PC-3 (cell line): Measurements from ENCODE around the gene RSL1D1.

Source experiments
- CTCF ChIP-seq: fragments of 300-600 bp; sonication (generic); conservative IDR thresholded peaks from 2 replicates; pipeline ENCODE4 v1.5.1; 2017; ENCODE audit warnings: antibody characterized with exemption, low read depth, mild to moderate bottlenecking, low read length
- EZH2 ChIP-seq: fragments of 300-600 bp; sonication (generic); IDR thresholded peaks from one replicate; pipeline ENCODE4 v1.6.1; 2017; ENCODE audit warnings: antibody characterized with exemption, mild to moderate bottlenecking, low read length; ENCODE audit not compliant: unreplicated experiment

- no peak for TF ChIP-seq EZH2
- no peak for TF ChIP-seq CTCF
Observed at GRCh38 chr16:11799017-11799381, 52.3 kb downstream of the RSL1D1 start.
